ENCODE measurements around the gene PCED1A.

DNA sequence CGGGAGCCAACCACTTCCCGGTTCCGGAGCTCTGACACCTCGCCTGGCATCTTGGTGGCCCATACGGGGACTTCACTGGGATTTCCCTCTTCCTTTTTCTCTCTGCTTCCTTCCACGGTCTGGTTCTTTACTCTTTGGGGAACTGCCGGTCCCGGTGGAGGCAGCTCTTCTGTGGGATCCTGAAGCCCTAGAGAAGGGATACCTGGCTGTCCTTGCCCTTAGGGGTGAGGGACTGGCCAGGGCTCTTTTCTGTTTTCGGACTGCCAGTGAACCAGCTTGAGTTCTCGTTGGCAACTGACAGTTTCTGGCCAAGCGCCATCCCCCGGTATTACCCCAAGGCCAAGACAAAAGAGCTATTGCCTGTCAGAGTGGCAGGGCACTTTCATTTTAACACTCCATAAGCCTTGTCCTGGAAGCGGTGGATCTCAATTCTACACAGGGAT is 39.1 kb downstream of the PCED1A start:
- TF ChIP-seq POLR2A (IDR thresholded peaks at IDR 0.05; ENCODE audit: low read depth, low read length) = no peak
- TF ChIP-seq POLR2AphosphoS5 (IDR thresholded peaks at IDR 0.05; ENCODE audit: low read depth, low read length) = no peak
- no peak for TF ChIP-seq TAF1 (IDR thresholded peaks at IDR 0.05; ENCODE audit: borderline replicate concordance, low read depth, low read length)
